ENCODE results near the gene LONP1.

LONP1 gene

DNA sequence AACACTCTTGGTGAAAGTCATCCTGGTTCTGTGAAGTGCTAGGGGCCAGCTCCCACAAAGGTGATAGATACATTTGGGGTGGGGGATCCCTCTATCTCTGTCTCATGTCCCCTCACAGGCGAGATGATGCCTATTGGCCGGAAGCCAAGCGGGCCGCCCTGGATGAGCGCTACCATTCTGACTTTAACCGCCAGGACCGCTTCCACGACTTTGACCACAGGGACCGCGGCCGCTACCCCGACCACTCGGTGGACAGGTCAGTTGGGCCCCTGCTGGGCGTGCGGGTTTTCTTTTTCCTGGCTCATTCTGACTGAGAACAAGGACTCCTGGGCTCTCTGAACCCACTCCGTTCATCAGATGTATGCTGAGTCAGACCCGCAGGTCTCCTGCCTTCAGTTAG lies 56.0 kb downstream of the LONP1 start (continued):
- no peak for TF ChIP-seq OVOL3 (tag by site-specific recombination; IDR thresholded peaks at IDR 0.05)
- no peak for TF ChIP-seq KLF1 (tag by site-specific recombination; IDR thresholded peaks at IDR 0.05)
- no peak for TF ChIP-seq ZXDB (tag by site-specific recombination; IDR thresholded peaks at IDR 0.05)
- TF ChIP-seq, protein P1, sequence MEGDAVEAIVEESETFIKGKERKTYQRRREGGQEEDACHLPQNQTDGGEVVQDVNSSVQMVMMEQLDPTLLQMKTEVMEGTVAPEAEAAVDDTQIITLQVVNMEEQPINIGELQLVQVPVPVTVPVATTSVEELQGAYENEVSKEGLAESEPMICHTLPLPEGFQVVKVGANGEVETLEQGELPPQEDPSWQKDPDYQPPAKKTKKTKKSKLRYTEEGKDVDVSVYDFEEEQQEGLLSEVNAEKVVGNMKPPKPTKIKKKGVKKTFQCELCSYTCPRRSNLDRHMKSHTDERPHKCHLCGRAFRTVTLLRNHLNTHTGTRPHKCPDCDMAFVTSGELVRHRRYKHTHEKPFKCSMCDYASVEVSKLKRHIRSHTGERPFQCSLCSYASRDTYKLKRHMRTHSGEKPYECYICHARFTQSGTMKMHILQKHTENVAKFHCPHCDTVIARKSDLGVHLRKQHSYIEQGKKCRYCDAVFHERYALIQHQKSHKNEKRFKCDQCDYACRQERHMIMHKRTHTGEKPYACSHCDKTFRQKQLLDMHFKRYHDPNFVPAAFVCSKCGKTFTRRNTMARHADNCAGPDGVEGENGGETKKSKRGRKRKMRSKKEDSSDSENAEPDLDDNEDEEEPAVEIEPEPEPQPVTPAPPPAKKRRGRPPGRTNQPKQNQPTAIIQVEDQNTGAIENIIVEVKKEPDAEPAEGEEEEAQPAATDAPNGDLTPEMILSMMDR (tag by site-specific recombination; IDR thresholded peaks at IDR 0.05), result no peak
- TF ChIP-seq, protein P2, sequence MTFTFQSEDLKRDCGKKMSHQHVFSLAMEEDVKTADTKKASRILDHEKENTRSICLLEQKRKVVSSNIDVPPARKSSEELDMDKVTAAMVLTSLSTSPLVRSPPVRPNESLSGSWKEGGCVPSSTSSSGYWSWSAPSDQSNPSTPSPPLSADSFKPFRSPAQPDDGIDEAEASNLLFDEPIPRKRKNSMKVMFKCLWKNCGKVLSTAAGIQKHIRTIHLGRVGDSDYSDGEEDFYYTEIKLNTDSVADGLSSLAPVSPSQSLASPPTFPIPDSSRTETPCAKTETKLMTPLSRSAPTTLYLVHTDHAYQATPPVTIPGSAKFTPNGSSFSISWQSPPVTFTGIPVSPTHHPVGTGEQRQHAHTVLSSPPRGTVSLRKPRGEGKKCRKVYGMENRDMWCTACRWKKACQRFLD (tag by site-specific recombination; IDR thresholded peaks at IDR 0.05), result no peak
- TF ChIP-seq ZNF747 (tag by site-specific recombination; IDR thresholded peaks at IDR 0.05), result no peak
- TF ChIP-seq, protein P3, sequence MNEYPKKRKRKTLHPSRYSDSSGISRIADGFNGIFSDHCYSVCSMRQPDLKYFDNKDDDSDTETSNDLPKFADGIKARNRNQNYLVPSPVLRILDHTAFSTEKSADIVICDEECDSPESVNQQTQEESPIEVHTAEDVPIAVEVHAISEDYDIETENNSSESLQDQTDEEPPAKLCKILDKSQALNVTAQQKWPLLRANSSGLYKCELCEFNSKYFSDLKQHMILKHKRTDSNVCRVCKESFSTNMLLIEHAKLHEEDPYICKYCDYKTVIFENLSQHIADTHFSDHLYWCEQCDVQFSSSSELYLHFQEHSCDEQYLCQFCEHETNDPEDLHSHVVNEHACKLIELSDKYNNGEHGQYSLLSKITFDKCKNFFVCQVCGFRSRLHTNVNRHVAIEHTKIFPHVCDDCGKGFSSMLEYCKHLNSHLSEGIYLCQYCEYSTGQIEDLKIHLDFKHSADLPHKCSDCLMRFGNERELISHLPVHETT (tag by site-specific recombination; IDR thresholded peaks at IDR 0.05), result no peak
- no peak for TF ChIP-seq ZNF571 (tag by site-specific recombination; IDR thresholded peaks at IDR 0.05)
- TF ChIP-seq TCF7L2 (IDR thresholded peaks at IDR 0.05; ENCODE audit: borderline replicate concordance, low read depth, low read length), result no peak
- TF ChIP-seq, protein P4, sequence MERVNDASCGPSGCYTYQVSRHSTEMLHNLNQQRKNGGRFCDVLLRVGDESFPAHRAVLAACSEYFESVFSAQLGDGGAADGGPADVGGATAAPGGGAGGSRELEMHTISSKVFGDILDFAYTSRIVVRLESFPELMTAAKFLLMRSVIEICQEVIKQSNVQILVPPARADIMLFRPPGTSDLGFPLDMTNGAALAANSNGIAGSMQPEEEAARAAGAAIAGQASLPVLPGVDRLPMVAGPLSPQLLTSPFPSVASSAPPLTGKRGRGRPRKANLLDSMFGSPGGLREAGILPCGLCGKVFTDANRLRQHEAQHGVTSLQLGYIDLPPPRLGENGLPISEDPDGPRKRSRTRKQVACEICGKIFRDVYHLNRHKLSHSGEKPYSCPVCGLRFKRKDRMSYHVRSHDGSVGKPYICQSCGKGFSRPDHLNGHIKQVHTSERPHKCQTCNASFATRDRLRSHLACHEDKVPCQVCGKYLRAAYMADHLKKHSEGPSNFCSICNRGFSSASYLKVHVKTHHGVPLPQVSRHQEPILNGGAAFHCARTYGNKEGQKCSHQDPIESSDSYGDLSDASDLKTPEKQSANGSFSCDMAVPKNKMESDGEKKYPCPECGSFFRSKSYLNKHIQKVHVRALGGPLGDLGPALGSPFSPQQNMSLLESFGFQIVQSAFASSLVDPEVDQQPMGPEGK (tag by site-specific recombination; IDR thresholded peaks at IDR 0.05), result no peak
- no peak for TF ChIP-seq ZNF223 (tag by site-specific recombination; IDR thresholded peaks at IDR 0.05)

DNA sequence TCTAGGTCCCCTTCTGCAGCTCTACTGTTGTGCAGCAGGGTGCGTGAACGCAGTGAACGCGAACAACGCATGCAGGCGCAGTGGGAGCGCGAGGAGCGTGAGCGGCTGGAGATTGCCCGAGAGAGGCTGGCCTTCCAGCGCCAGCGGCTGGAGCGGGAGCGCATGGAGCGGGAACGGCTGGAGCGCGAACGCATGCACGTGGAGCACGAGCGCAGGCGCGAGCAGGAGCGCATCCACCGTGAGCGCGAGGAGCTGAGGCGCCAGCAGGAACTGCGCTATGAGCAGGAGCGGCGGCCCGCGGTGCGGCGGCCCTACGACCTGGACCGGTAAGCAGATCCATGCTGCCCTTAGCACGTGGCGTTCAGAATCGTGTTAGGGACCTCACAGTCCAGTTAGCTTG lies 58.5 kb downstream of the LONP1 start:
- Histone ChIP-seq H3K4me1 (ENCODE audit: control insufficient read depth, insufficient read depth, low read length) (no peaks in the 10 kb centered on the region), H3K4me3 (ENCODE audit: low read depth, low read length) (no peak overlapping the region), H3K27ac (ENCODE audit: extremely low read depth, low read depth, low read length) (no peak overlapping the region), H3K36me3 (ENCODE audit: control insufficient read depth in 2 of 2, insufficient read depth in 1 of 2, low read length in 2 of 2) (peaks cover 65 to 93% of the 10 kb centered on the region in 2 experiments), H3K9me3 (ENCODE audit: control insufficient read depth, insufficient read depth, low read depth, low read length) (no peaks in the 10 kb centered on the region)
- ChIA-PET POLR2A (interaction anchor here (0.7 kb wide), 1 partner anchor 45 kb away, joined by 3 read pairs; no protein-coding TSS in a partner anchor), CTCF (no interaction called here)
- no peak for TF ChIP-seq MYNN (tag by site-specific recombination; IDR thresholded peaks at IDR 0.05; ENCODE audit: borderline replicate concordance)
- TF ChIP-seq BCL11B (tag by site-specific recombination; IDR thresholded peaks at IDR 0.05; ENCODE audit: low read depth), result no peak
- TF ChIP-seq ZNF785 (tag by site-specific recombination; IDR thresholded peaks at IDR 0.05), result no peak
- no peak for TF ChIP-seq SCRT1 (tag by site-specific recombination; IDR thresholded peaks at IDR 0.05; ENCODE audit: borderline replicate concordance)
- no peak for TF ChIP-seq KLF8 (tag by site-specific recombination; IDR thresholded peaks at IDR 0.05)
- no peak for TF ChIP-seq ZNF114 (tag by site-specific recombination; IDR thresholded peaks at IDR 0.05)
- TF ChIP-seq ZBTB1 (tag by site-specific recombination; IDR thresholded peaks at IDR 0.05), result no peak
- no peak for TF ChIP-seq ZNF677 (tag by site-specific recombination; IDR thresholded peaks at IDR 0.05)
- TF ChIP-seq, protein P5, sequence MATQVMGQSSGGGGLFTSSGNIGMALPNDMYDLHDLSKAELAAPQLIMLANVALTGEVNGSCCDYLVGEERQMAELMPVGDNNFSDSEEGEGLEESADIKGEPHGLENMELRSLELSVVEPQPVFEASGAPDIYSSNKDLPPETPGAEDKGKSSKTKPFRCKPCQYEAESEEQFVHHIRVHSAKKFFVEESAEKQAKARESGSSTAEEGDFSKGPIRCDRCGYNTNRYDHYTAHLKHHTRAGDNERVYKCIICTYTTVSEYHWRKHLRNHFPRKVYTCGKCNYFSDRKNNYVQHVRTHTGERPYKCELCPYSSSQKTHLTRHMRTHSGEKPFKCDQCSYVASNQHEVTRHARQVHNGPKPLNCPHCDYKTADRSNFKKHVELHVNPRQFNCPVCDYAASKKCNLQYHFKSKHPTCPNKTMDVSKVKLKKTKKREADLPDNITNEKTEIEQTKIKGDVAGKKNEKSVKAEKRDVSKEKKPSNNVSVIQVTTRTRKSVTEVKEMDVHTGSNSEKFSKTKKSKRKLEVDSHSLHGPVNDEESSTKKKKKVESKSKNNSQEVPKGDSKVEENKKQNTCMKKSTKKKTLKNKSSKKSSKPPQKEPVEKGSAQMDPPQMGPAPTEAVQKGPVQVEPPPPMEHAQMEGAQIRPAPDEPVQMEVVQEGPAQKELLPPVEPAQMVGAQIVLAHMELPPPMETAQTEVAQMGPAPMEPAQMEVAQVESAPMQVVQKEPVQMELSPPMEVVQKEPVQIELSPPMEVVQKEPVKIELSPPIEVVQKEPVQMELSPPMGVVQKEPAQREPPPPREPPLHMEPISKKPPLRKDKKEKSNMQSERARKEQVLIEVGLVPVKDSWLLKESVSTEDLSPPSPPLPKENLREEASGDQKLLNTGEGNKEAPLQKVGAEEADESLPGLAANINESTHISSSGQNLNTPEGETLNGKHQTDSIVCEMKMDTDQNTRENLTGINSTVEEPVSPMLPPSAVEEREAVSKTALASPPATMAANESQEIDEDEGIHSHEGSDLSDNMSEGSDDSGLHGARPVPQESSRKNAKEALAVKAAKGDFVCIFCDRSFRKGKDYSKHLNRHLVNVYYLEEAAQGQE (tag by site-specific recombination; IDR thresholded peaks at IDR 0.05), result no peak
- TF ChIP-seq, protein P1 (tag by site-specific recombination; IDR thresholded peaks at IDR 0.05), result no peak
